GM18519 (cell line): ENCODE results near the gene ERP27.

Experiments used
- ATAC-seq: cut with Tn5 transposase; IDR thresholded peaks from one replicate; pipeline ENCODE4 v1.9.1; 2021; ENCODE audit warnings: mild to moderate bottlenecking, moderate library complexity; ENCODE audit not compliant: unreplicated experiment, low FRiP score

ERP27 gene

DNA sequence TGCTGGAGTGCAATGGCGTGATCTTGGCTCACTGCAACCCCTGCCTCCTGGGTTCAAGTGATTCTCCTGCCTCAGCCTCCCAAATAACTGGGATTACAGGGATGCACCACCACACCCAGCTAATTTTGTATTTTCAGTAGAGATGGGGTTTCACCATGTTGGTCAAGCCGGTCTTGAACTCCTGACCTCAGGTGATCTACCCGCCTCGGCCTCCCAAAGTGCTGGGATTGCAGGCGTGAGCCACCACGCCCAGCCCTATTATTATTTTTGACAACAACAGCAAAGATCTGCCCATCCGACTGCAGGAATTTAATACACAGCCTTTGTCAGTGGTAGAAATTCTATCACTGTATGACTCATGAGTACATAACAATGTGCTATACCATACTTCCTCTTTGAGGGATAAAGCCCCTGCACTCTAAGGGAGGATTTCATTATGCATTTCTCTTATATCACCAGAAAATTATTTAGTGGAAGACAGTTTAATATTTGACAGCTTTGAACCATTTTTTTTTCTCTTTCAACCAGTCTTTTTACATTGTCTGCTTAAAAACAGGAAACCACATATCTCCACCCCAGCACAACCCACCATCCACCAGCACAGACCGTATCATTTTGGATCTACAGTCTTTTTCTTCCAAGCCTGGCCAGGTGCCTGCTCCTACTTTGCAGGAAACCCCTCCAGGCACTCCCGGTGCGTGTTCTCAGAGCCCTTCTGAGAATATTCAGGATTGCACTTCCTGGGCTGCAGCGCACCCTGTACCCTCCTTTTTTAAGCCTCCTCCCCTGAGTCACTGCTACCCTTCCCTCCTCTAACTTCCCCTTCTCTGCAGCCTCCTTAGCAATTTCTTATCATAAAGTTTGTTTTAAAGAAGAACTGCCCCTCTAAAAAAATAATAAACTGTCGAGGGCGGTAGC, 22.5 kb upstream of the ERP27 start:
- peak; percentile 28 for ATAC-seq

DNA sequence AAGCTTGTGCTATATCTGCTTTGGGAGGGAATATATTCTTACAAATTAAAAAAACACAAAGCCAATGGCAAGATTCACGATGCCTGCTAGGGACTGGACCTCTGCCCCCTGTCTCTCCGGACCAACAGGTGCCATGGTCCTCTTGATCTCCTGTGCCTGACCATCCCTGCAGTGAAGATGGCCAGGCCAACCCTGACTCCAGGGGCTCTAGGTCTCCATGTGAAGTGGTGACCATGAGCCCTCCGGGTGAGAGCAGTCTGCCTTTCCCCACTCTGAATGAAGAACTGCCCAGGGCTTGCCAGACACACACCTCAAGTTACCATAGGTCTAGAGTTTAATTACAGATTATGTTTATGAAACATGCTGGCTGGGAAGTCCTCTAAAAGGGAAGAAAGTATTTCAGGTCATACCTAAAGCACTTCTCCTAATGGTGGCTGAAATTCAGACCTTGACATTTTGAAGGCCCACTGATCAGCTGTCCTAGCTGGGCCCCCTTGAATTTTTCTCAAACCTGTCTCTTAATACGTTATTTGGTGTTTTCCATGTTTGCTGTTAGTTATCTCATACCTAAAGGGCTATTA, 21.7 kb upstream of the ERP27 start:
- no peak for ATAC-seq

DNA sequence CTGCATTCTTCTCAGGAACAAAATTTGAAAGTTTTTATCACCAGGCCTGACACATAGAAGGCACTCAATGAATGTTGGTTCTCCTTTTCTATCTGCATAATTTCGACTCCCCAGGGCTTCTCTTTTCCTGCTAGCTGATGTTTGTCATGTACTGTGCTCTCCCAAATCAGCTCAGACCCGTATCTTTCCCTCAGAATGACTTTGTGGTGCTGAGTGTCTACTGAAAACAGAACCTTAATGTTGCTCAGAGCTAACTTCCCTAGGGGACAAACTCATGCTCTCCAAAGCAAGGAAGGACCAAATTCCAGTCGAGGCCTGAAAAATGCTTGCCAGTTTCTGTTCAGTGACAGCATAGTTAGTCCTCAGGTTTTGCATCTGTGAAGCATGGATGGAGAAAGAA, 21.1 kb upstream of the ERP27 start:
- ATAC-seq: no peak

DNA sequence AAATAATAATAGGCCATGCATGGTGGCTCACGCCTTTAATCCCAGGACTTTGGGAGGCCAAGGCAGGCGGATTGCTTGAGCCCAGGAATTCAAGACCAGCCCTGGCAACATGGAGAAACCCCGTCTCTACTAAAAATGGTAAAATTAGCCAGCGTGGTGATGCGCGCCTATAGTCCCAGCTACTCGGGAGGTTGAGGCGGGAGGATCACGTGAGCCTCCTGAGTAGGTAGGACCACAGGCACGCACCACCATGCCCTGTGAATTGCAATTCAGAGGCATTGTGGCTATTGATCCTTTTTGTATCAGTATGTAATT, 20.7 kb upstream of the ERP27 start:
- no peak for ATAC-seq

DNA sequence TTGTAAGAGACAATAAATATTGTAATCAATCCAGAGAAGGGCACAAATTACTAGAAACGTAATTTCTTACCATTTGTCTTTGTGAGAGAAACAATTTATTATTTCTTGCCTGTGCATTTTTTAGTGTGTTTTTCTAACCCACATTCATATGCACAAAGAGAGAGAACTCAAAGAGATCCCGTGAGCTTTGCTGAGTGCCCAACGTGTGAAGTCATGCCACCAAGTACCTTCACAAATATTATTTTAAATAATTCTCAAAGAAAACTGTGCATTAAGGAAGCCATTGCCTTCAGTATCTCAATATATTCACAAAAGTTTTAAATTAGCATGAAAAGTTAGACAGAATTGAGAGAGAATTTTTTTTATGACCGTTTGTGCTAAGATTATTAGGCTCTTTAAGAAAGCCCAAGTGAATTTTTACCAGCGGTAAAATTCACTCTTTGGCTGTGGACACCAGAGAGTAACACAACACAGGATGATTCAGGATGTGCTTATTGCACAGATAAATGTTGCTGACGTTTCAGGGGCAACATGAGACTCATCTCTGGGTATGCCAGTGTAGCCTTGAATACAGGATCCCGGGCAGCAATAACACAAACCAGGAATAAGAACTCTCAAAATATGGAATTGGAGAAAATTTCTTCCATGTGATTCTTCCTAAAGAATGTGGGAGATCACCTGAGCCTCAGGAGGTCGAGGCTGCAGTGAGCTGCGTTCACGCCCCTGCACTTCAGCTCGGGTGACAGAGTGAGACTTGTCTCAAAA, 20.2 kb upstream of the ERP27 start:
- no peak for ATAC-seq

DNA sequence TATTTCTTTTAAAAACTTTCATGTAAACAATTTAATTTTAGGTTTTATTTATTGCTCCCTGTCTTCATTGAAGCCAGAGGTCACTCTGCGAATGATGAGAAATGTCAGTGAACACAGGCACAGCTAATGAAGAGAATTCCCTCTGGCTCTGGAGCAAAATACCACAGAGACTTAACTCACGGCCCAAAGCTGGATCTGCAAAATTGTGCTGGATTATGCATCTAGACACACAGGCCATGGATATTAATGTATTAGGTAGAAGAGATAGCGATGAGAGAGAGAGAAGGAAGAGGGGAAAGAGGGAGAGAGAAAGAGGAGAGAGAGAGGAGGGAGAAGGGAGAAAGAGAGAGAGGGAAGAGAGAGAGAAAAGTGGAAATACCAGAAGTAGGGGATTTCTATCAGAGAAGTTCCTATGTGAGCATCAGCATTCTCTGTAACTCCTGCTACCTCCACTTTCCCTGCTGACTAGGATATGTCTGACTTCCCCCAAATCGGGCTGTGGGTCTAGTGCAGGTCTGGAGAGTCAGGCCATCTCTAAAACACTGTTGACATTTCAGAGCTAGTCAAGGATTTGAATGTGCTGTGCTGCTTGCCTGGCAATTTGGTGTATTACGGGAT, 19.3 kb upstream of the ERP27 start:
- ATAC-seq: no peak

DNA sequence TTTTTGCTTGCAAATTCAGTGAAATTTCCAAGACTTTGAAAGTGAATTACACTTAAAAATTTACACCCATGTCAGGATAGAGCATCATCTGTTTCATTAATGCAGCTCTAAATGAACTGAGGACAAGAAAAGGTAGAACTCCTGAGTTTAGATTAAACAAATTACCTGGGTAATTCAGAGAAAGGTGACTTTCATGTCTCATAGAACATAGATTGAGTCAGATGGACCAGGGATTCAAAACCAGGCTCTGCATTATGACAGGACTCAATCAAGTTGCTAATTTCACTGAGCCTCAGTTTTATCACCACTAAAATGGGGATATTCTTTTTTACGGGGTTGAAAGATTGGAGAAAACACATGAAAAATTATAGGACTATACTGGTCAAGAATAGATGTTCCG, 18.6 kb upstream of the ERP27 start:
- ATAC-seq: no peak

DNA sequence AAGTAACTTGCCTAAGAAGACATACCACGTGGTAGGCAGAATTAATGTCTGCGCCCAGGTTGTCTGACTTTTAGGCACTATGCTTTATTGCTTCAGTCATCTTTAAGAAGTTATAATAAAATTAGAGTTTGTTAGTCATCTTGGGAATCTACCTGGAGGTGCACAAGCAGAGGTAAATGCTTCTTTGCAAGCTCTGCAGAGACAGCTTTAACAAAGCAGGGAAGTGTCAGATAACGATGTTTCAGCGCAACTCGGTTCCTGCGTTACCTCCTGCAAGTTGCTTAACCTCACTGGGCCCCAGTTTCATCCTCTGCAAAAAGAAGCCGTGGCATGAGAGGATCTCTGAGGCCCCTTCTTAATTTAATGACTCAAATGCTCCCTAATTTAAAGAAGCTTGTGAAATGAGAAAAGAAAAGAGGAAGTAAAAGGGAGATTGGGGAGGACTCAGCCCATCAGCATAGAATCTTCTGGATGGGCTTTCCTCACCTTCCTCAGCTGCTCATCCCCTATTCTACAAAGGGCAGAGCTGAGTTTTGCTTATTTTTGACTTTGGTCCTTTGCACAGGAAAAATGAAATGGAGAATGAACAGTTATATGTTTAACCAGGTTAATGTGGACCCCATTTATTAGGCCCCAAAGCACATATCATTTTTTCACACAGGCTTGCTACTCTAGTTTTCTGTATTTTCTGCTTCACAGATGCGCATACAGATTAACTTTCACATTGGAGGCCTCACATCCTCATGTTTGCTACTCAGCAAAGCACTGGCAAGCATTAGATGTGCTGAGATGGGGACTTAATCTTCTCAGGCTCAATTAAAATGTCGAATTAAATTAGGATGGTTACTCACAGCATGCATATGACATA, 17.9 kb upstream of the ERP27 start:
- ATAC-seq: peak; percentile 38

DNA sequence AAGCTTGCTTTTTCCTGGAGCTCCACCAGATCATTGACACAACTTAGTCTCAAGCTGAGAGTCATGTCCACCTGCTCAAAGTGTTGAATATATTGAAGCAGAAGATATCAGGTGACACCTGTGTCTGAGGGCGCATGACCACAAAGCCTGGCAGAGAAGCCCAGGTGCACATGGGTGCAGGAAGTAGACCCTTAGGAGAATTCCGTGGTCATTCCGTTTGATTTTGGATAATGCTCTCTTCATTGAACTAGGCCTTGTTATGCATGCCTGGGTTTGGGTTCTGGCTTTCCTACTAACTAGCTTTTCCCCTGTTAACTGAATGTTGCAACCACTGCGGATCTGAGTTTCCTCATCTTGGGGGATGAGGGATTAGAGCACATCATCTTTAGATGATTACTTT, 15.9 kb upstream of the ERP27 start:
- ATAC-seq: no peak

DNA sequence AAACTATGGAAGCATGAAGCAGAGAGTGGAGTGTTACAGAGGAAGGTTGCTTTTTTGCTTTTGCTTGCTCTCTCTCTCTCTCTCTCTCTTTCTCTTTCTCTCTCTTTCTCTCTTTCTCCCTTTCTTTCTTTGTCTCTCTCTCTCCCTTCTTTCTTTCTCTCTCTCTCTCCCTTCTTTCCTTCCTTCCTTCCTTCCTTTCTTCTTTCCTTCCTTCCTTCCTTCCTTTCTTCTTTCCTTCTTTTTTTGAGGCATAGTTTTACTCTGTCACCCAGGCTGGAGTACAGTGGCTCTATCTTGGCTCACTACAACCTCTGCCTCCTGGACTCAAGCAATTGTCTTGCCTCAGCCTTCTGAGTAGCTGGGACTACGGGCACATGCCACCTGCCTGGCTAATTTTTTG, 15.4 kb upstream of the ERP27 start:
- no peak for ATAC-seq

DNA sequence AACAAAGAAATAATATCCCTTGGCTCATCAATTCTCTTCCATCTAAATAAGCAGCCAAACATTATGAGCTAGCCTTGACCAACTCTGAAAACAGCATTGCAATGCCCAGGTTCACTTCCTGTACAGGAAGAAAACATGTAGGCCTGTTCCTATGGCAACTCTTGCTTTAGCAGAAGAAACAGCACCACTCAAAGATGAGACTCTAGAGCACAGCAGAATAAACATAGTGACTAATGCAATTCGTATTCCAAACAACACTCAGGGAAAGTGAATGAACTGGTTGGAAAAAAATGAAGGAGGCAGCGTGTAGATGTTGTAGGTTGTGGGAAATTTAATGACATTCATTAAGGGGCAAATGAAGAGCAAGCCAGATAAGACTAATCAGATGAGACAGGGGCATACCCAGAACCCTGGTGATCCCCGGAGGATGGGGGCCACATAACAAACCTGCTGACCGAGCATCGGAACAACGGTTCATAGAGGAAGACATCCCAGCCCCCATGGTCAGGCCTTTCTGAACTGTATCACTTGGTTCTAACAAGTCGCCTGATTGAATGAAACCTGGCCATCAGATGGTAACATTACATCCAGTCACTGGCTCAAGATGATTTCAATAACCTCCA, 14.1 kb upstream of the ERP27 start:
- ATAC-seq: peak; percentile 53

DNA sequence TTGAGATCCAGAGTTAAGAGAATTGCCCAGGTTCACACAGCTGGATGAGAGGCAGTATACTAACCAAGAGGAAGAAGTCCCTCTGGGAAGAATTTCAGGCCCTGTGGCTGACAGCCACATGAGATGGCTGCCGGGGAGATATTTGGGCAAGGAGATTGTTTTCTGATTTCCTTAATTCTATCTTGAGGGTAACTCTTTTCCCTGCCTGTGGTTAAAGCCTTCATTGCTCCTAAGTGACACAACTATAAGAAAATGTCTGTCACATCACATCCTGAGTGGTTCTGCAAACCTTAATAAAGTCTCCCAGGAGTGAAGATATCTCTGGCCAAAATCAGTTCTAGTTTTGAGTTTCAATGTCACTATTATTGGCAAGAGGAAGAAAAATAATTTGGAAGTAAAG, 13.5 kb upstream of the ERP27 start:
- ATAC-seq: no peak

DNA sequence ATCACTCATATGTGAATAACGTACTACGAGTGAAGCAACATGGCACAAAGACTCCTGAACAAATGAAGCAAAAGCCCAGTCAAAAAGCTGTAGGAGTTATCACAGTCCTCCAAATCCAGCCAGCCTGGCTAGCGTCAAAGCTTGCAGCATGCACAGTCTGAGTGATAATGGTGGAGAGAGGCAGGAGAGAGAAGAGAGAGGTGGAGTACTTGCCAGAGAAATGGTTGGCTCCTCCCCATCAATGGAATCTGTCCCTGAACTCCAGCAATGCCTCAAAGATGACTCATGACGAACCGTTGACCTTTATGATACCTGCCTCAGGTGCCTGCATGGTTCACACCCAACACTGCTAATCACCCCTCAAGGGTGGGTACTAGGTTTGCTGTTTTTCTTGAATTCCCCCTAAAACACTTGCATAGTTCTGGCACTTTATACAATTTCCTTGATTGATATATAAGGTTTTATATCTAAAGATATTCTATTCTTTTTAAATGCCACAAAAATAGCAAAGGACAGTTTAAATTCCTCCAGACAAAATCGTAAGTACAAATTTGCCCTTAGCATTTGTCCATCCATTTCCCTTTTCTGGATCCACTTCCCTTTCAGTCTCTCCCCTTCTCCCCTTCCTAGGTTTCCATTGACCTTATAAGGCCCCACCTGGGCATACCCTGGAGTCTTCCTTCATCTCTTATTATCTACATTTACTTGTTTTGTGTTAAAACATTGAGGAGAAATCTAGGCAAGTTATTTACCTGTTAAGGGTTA, 12.8 kb upstream of the ERP27 start:
- ATAC-seq: no peak

DNA sequence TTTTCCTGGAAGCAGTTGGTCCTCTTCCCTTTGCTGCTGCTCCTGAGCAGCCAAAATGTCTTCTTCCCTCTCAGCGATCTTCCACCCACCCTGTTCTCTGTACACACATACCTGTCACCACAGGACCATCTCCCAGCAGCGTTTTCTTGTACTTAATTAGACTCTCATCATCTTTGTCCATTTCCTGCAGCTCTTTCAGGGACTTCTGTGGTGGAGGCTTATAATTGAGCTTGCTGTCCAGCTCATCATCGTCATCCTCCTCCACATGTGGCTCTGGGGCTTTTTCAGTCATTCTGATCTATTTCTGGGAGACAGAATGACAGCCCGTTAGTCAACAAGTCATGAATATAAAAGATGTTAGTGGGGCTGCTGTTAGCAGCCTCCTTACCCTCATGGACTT, 12.1 kb upstream of the ERP27 start:
- peak; percentile 29 for ATAC-seq

DNA sequence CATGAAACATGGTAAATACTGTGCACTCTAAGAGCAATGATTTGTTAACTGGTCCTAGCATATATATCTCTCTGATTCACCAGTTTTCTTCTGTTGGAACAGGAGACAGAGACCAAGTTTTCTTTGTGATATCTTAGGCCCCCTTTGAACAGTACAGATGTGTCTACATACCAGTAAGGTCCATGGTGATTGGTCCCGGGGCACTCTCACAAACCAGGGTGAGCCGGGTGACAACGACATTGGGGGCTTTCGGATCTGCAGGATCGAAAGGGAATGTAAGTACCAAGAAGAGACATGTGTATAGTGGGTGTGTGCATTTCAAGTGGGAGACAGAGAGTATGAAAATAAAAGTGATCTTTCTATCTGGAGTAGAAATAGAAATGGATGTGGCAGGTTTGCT, 11.3 kb upstream of the ERP27 start:
- no peak for ATAC-seq

DNA sequence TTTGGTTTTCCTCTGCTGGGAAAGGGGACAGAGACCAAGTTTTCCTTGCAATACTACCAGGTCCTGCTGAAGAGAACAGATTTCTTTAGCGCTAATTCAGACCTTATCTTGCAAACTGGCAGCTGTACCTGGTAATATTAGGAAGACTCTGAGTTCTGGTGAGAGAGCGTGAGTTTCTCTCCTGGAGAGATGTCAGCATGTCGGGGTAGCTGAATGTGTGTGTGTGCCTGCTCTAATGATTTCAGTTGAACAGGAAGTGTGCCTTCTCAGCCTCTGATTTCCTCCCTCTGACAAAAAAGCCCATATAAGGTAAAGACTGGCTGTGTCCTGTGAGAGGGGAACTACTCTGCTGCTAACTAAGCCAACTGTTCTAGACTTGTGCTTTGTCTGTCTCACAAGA, 10.3 kb upstream of the ERP27 start:
- ATAC-seq: peak; percentile 85

DNA sequence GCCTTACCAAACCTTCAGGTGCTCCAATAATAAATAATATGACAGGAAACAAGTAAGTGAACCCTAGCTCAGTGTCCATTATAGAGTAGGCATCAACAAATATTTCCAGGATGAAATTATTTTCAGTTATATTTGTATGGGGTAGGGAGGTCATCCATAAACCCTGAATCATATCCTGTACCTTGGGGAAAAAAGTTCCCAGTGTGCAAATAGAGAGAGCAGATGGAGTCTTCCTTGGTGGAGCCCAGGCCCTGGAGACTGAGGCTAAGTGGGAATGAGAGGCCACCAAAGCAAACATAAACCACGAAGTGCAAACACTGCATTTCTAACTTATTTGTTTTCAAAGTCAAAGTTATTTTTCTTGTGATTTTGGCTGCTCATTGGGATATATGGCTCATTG, 8.5 kb upstream of the ERP27 start:
- no peak for ATAC-seq

DNA sequence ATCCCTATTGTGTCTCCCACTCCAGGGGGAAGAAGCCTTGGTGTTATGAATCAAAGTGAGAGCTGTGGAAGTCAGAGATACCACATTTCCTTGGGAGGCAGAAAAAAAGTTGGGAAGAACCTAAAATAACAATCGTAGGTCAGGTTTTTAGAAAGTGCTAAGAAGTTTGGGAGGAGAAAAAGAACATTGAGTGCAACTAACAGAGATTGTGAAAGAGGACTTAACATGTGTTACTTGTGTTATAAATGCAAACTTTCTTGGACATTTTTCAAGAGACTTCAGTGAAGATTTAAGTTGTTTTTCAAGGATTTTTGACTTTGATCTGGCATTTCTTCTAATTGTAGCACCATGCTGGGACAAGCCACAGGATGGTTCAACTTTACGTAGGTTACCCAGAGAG, 7.8 kb upstream of the ERP27 start:
- ATAC-seq: no peak
